ENCODE measurements around the gene SDC3.

The SDC3 gene

DNA sequence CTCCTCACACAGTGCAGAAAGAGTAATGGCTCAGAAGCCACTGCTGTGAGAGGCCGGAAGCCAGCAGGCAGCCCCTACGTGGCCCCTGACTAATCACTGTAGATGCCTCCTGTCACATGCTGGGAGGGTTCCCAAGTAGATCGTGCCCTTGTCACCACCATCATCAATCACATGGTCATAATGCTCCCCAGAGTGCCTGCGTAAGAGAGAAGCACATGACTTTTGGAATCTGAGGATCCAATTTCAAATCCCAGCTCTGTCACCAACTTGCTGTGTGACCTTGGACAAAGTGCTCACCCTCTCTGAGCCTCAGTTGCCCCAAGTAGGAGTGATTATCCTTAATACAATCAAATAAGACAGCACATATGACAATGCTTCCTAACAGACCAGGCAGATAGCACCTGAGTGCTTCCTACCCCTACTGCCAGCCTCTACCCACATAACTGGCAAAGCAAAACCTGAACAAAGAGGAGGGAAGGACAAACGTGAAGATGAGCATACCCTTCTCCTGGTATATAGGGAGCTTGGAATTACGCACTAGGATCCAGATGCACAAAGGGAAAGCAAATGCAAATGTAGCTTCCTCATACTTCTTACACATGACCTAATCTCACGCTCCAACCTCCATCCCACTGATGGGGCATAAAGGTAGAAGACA lies 65.7 kb downstream of the SDC3 start:
- Histone ChIP-seq H3K36me3 (ENCODE audit: control insufficient read depth, insufficient read depth, low read length) (no peaks in the 10 kb centered on the region), H3K9ac (ENCODE audit: low read length) (no peak overlapping the region), H3K4me3 (ENCODE audit: low read length) (no peak overlapping the region), H3K4me1 (ENCODE audit: control insufficient read depth, insufficient read depth, low read length) (no peaks in the 10 kb centered on the region), H3K27me3 (ENCODE audit: control insufficient read depth, insufficient read depth, low read length) (no peaks in the 10 kb centered on the region), H3K27ac (ENCODE audit: low read depth, low read length) (no peak overlapping the region)

GRCh38 chr1:30840904-30841598 lies 67.5 kb downstream of the SDC3 start:
- H3K4me1 ChIP-seq (ENCODE audit: control insufficient read depth, insufficient read depth, low read length), result no peaks in the 10 kb centered on the region
- no peak overlapping the region for H3K9ac ChIP-seq (ENCODE audit: low read length)
- no peaks in the 10 kb centered on the region for H3K27me3 ChIP-seq (ENCODE audit: control insufficient read depth, insufficient read depth, low read length)
- H3K4me3 ChIP-seq (ENCODE audit: low read length), result no peak overlapping the region
- H3K27ac ChIP-seq (ENCODE audit: low read depth, low read length), result no peak overlapping the region
- H3K36me3 ChIP-seq (ENCODE audit: control insufficient read depth, insufficient read depth, low read length), result no peaks in the 10 kb centered on the region

GRCh38 chr1:30839827-30840359 lies 68.7 kb downstream of the SDC3 start:
- Histone ChIP-seq H3K9ac (ENCODE audit: low read length) (no peak overlapping the region), H3K27ac (ENCODE audit: low read depth, low read length) (no peak overlapping the region), H3K27me3 (ENCODE audit: control insufficient read depth, insufficient read depth, low read length) (no peaks in the 10 kb centered on the region), H3K36me3 (ENCODE audit: control insufficient read depth, insufficient read depth, low read length) (no peaks in the 10 kb centered on the region), H3K4me3 (ENCODE audit: low read length) (no peak overlapping the region), H3K4me1 (ENCODE audit: control insufficient read depth, insufficient read depth, low read length) (no peaks in the 10 kb centered on the region)

GRCh38 chr1:30838996-30839395 lies 69.6 kb downstream of the SDC3 start:
- Histone ChIP-seq H3K27me3 (ENCODE audit: control insufficient read depth, insufficient read depth, low read length) (no peaks in the 10 kb centered on the region), H3K27ac (ENCODE audit: low read depth, low read length) (no peak overlapping the region), H3K36me3 (ENCODE audit: control insufficient read depth, insufficient read depth, low read length) (no peaks in the 10 kb centered on the region), H3K4me1 (ENCODE audit: control insufficient read depth, insufficient read depth, low read length) (no peaks in the 10 kb centered on the region), H3K4me3 (ENCODE audit: low read length) (no peak overlapping the region), H3K9ac (ENCODE audit: low read length) (no peak overlapping the region)

DNA sequence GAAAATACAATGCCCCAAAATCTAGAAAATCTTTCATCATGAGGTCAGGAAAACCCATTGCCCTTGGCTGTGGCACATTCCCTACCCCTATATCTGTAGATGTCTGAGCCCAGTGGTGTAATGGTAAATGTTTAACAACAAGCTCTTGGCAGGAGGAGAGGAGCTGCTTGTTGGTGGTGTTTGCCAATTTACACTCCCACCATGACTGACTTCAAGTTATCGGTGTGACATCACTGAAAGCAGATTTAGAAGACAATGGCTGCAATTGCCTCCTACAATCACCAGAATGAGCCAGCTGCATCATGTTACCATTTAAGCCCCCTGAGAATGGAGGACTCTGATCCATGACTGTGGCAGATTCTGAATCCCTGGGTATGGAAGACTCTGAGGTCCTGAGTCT lies 70.9 kb downstream of the SDC3 start:
- Histone ChIP-seq H3K4me3 (ENCODE audit: low read length) (no peak overlapping the region), H3K36me3 (ENCODE audit: control insufficient read depth, insufficient read depth, low read length) (no peaks in the 10 kb centered on the region), H3K9ac (ENCODE audit: low read length) (no peak overlapping the region), H3K4me1 (ENCODE audit: control insufficient read depth, insufficient read depth, low read length) (no peaks in the 10 kb centered on the region), H3K27ac (ENCODE audit: low read depth, low read length) (no peak overlapping the region), H3K27me3 (ENCODE audit: control insufficient read depth, insufficient read depth, low read length) (no peaks in the 10 kb centered on the region)

DNA sequence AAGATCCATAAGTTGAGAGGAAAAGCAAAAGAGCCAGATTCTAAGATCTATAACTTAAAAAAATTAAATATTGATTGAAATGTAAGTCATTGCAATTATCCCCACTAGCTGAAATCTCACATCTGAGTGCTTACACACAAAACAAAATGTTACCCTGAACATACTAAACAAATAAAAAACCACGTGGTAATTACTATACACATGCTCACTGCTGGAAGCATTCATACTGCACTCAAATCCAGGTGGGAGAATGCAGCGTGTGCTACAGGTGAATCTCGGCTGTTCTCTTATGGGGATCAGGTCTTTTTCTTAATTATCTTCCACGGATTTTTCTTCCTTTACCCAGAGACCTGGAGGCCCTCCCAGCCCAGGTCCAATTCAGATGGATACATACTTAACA lies 74.3 kb downstream of the SDC3 start:
- no peak overlapping the region for H3K9ac ChIP-seq (ENCODE audit: low read length)
- H3K27me3 ChIP-seq (ENCODE audit: control insufficient read depth, insufficient read depth, low read length), result no peaks in the 10 kb centered on the region
- no peak overlapping the region for H3K4me3 ChIP-seq (ENCODE audit: low read length)
- no peaks in the 10 kb centered on the region for H3K4me1 ChIP-seq (ENCODE audit: control insufficient read depth, insufficient read depth, low read length)
- no peaks in the 10 kb centered on the region for H3K36me3 ChIP-seq (ENCODE audit: control insufficient read depth, insufficient read depth, low read length)
- no peak overlapping the region for H3K27ac ChIP-seq (ENCODE audit: low read depth, low read length)

DNA sequence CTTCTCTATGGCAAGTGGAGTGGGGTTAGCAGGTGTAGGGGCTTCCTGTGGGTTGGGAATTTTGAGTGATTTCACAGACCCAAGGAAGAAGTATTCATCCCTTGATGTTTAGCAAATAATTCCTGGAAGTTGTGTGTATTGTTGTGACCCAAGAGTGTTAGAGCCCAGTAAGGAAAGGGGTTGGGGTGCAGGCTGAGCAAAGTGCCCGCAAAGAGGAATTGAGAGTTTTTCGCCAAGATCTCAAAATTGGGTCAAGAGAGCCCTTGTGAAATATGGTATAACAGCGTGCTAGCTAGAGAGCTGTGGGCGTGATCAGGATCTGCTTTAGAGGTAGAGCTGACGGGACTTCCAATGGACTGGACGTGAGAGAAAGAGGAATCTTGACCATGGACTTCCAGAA lies 78.0 kb downstream of the SDC3 start:
- no peak overlapping the region for H3K4me3 ChIP-seq (ENCODE audit: low read length)
- H3K27ac ChIP-seq (ENCODE audit: low read depth, low read length), result no peak overlapping the region
- H3K36me3 ChIP-seq (ENCODE audit: control insufficient read depth, insufficient read depth, low read length), result no peaks in the 10 kb centered on the region
- H3K27me3 ChIP-seq (ENCODE audit: control insufficient read depth, insufficient read depth, low read length), result no peaks in the 10 kb centered on the region
- no peak overlapping the region for H3K9ac ChIP-seq (ENCODE audit: low read length)
- H3K4me1 ChIP-seq (ENCODE audit: control insufficient read depth, insufficient read depth, low read length), result no peaks in the 10 kb centered on the region

- Histone ChIP-seq H3K4me1 (ENCODE audit: control insufficient read depth, insufficient read depth, low read length) (peaks cover 6% of the 10 kb centered on the region), H3K36me3 (ENCODE audit: control insufficient read depth, insufficient read depth, low read length) (no peaks in the 10 kb centered on the region), H3K9ac (ENCODE audit: low read length) (no peak overlapping the region), H3K27ac (ENCODE audit: low read depth, low read length) (no peak overlapping the region), H3K4me3 (ENCODE audit: low read length) (no peak overlapping the region), H3K27me3 (ENCODE audit: control insufficient read depth, insufficient read depth, low read length) (no peaks in the 10 kb centered on the region)
Measured at GRCh38 chr1:30829889-30830288, 78.7 kb downstream of the SDC3 start.

GRCh38 chr1:30824736-30825429 lies 83.7 kb downstream of the SDC3 start:
- Histone ChIP-seq H3K36me3 (ENCODE audit: control insufficient read depth, insufficient read depth, low read length) (no peaks in the 10 kb centered on the region), H3K9ac (ENCODE audit: low read length) (no peak overlapping the region), H3K4me1 (ENCODE audit: control insufficient read depth, insufficient read depth, low read length) (peaks cover 37% of the 10 kb centered on the region), H3K4me3 (ENCODE audit: low read length) (peak overlapping the region; percentile 40), H3K27ac (ENCODE audit: low read depth, low read length) (peak overlapping the region; percentile 98), H3K27me3 (ENCODE audit: control insufficient read depth, insufficient read depth, low read length) (no peaks in the 10 kb centered on the region)

- peak overlapping the region; percentile 78 for H3K4me3 ChIP-seq (ENCODE audit: low read length)
- H3K36me3 ChIP-seq (ENCODE audit: control insufficient read depth, insufficient read depth, low read length), result no peaks in the 10 kb centered on the region
- peaks cover 45% of the 10 kb centered on the region for H3K4me1 ChIP-seq (ENCODE audit: control insufficient read depth, insufficient read depth, low read length)
- peak overlapping the region; percentile 89 for H3K9ac ChIP-seq (ENCODE audit: low read length)
- H3K27me3 ChIP-seq (ENCODE audit: control insufficient read depth, insufficient read depth, low read length), result no peaks in the 10 kb centered on the region
- H3K27ac ChIP-seq (ENCODE audit: low read depth, low read length), result peak overlapping the region; percentile 98
Measured at GRCh38 chr1:30823969-30824735, 84.4 kb downstream of the SDC3 start.

DNA sequence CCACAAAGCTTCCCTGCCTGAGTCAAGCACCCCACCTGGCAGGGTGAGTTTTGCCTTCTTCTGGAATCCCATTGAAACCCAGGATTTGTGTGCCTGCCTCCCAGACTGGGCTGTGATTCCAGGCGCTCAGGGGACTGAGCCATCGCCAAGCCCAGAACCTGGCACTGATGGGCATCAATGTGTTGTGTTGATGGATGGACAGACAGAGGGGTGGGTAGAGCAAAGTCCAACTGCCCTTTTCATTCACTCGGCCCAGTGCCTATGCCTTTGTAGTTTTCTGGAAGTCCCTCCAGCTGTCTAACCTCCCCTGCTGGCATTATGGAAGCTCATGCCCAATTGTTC lies 85.0 kb downstream of the SDC3 start:
- Histone ChIP-seq H3K27ac (ENCODE audit: low read depth, low read length) (peak overlapping the region; percentile 98), H3K4me3 (ENCODE audit: low read length) (peak overlapping the region; percentile 78), H3K36me3 (ENCODE audit: control insufficient read depth, insufficient read depth, low read length) (no peaks in the 10 kb centered on the region), H3K4me1 (ENCODE audit: control insufficient read depth, insufficient read depth, low read length) (peaks cover 50% of the 10 kb centered on the region), H3K27me3 (ENCODE audit: control insufficient read depth, insufficient read depth, low read length) (no peaks in the 10 kb centered on the region), H3K9ac (ENCODE audit: low read length) (peak overlapping the region; percentile 21)

DNA sequence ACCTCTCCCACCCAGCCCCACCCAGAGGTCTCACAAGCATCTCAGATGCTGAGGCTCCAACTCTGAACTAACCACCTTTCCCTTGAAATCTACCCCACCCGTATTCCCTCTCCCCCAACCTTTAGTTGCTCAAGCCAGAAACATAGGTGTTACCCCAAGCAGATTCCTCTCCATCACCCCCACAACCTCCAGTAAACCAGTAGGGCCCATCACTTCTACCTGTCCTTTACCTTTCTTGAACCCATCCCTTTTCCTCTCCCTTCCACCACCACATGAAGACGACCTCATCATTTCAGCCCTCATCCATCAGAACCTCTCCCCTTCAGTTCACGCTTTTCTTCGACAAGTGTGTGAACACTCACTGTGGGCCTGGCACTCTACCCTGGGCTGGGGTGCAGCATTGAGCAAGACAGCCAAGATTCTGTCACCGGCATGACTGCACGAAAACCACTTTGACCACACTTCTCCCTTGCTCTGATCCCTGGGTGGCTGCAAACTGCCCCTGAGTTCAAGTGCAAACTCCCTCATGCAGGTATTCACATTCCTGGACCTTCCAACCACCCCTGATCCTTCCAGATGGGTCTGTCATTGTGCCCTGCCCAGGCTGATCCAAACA lies 85.5 kb downstream of the SDC3 start:
- Histone ChIP-seq H3K4me3 (ENCODE audit: low read length) (peak overlapping the region; percentile 78), H3K27me3 (ENCODE audit: control insufficient read depth, insufficient read depth, low read length) (no peaks in the 10 kb centered on the region), H3K9ac (ENCODE audit: low read length) (no peak overlapping the region), H3K36me3 (ENCODE audit: control insufficient read depth, insufficient read depth, low read length) (no peaks in the 10 kb centered on the region), H3K27ac (ENCODE audit: low read depth, low read length) (peak overlapping the region; percentile 98), H3K4me1 (ENCODE audit: control insufficient read depth, insufficient read depth, low read length) (peaks cover 52% of the 10 kb centered on the region)
